NT2/D1 (cell line): Measurements from ENCODE around the gene CACNA1E.

Experiments used
- SUZ12 ChIP-seq: IDR thresholded peaks from 2 replicates; pipeline ENCODE4 v1.6.1; 2011; ENCODE audit not compliant: insufficient read length, insufficient read depth; ENCODE audit errors: extremely low read depth
- YY1 ChIP-seq: IDR thresholded peaks from 2 replicates; pipeline ENCODE4 v1.6.1; 2011; ENCODE audit not compliant: insufficient read length, insufficient read depth
- ZNF274 ChIP-seq: IDR thresholded peaks from 2 replicates; pipeline ENCODE4 v1.6.1; 2011; ENCODE audit warnings: mild to moderate bottlenecking, low read depth, low read length

- TF ChIP-seq ZNF274 (no peak), YY1 (no peak), SUZ12 (no peak)
Measured at GRCh38 chr1:181501612-181502011, 18.3 kb downstream of the CACNA1E start.
